Measurements from ENCODE around the gene PLEKHG1. TPM values are rescaled to one million over a fixed set of nuclear protein-coding genes. Genes with fewer than 3 reads are reported as not detected.

Gene PLEKHG1
- total RNA-seq, 2 donors from 2014 or later: 8.4 to 29.3 TPM

DNA sequence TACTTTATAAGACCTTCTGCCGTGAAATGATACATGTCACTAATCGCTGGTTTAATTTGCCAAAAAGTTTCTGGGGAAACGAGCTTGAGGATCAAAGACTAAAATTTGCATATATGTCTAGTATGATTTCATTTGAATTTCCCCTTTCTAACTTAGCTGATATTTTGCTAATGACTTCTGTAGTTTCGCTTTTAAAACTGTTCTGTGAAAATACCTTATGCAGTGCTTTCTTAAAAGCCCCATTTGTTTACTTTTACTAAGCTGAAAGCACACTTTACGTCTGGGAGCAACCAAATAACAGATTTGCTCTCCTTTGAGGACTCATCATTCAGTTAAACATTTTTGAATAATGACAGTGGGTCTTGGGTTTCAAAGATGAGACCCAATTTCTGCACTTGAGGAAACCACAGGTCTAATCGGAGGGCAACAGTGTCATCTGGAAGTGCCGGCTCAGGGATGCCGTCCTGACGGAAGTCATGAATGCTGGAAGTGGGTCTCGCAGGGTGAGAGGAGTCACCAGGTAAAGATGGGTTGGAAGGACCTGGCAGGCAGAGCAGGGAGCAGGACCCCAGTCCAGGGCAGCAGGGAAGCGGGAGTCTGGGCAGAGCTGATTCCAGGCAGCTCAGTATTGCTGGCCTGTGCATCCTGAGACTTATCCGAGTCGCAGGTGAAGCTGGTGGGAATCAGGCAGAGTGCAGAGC, 33.2 kb downstream of the PLEKHG1 start:
- ATAC-seq (ENCODE audit: insufficient number of reproducible peaks, low FRiP score, low read depth): no peak
- no peaks in the 10 kb centered on the region for H3K36me3 ChIP-seq
- H3K27me3 ChIP-seq (replicated peaks; ENCODE audit: insufficient read depth): no peaks in the 10 kb centered on the region
- H3K27ac ChIP-seq: no peak overlapping the region
- H3K4me1 ChIP-seq (ENCODE audit: control insufficient read depth in 1 of 2, low read depth in 2 of 2): peaks cover 10 to 59% of the 10 kb centered on the region in 2 donors
- no peak for DNase-seq (ENCODE audit: low spot score)
- TF ChIP-seq, protein P1, sequence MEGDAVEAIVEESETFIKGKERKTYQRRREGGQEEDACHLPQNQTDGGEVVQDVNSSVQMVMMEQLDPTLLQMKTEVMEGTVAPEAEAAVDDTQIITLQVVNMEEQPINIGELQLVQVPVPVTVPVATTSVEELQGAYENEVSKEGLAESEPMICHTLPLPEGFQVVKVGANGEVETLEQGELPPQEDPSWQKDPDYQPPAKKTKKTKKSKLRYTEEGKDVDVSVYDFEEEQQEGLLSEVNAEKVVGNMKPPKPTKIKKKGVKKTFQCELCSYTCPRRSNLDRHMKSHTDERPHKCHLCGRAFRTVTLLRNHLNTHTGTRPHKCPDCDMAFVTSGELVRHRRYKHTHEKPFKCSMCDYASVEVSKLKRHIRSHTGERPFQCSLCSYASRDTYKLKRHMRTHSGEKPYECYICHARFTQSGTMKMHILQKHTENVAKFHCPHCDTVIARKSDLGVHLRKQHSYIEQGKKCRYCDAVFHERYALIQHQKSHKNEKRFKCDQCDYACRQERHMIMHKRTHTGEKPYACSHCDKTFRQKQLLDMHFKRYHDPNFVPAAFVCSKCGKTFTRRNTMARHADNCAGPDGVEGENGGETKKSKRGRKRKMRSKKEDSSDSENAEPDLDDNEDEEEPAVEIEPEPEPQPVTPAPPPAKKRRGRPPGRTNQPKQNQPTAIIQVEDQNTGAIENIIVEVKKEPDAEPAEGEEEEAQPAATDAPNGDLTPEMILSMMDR (IDR thresholded peaks at IDR 0.05): no peak
- H3K9me3 ChIP-seq: no peaks in the 10 kb centered on the region
- H3K4me3 ChIP-seq: peak overlapping the region; percentile 55

GRCh38 chr6:150633486-150633834, 33.8 kb downstream of the PLEKHG1 start:
- Histone ChIP-seq H3K4me3 (peak overlapping the region; percentile 55), H3K27me3 (replicated peaks; ENCODE audit: insufficient read depth) (no peaks in the 10 kb centered on the region), H3K36me3 (no peaks in the 10 kb centered on the region), H3K27ac (no peak overlapping the region), H3K9me3 (no peaks in the 10 kb centered on the region), H3K4me1 (ENCODE audit: control insufficient read depth in 1 of 2, low read depth in 2 of 2) (peaks cover 9 to 54% of the 10 kb centered on the region in 2 donors)
- DNase-seq (ENCODE audit: low spot score) (no peak), ATAC-seq (ENCODE audit: insufficient number of reproducible peaks, low FRiP score, low read depth) (no peak)
- TF ChIP-seq, protein P1 (IDR thresholded peaks at IDR 0.05): no peak

- H3K9me3 ChIP-seq: no peaks in the 10 kb centered on the region
- H3K4me3 ChIP-seq: no peak overlapping the region
- no peaks in the 10 kb centered on the region for H3K27me3 ChIP-seq (replicated peaks; ENCODE audit: insufficient read depth)
- TF ChIP-seq, protein P1 (IDR thresholded peaks at IDR 0.05): no peak
- no peak overlapping the region for H3K27ac ChIP-seq
- ATAC-seq (ENCODE audit: insufficient number of reproducible peaks, low FRiP score, low read depth) (no peak), DNase-seq (ENCODE audit: low spot score) (no peak)
- H3K36me3 ChIP-seq: no peaks in the 10 kb centered on the region
- H3K4me1 ChIP-seq (ENCODE audit: control insufficient read depth in 1 of 2, low read depth in 2 of 2): peaks cover 9 to 53% of the 10 kb centered on the region in 2 donors
These were observed 34.7 kb downstream of the PLEKHG1 start for GRCh38 chr6:150634176-150634963.

GRCh38 chr6:150634964-150635292, 35.2 kb downstream of the PLEKHG1 start:
- no peaks in the 10 kb centered on the region for H3K27me3 ChIP-seq (replicated peaks; ENCODE audit: insufficient read depth)
- DNase-seq (ENCODE audit: low spot score) (no peak), ATAC-seq (ENCODE audit: insufficient number of reproducible peaks, low FRiP score, low read depth) (no peak)
- H3K4me1 ChIP-seq (ENCODE audit: control insufficient read depth in 1 of 2, low read depth in 2 of 2): peaks cover 9 to 53% of the 10 kb centered on the region in 2 donors
- TF ChIP-seq, protein P1 (IDR thresholded peaks at IDR 0.05): no peak
- no peaks in the 10 kb centered on the region for H3K9me3 ChIP-seq
- no peak overlapping the region for H3K27ac ChIP-seq
- H3K4me3 ChIP-seq: no peak overlapping the region
- H3K36me3 ChIP-seq: no peaks in the 10 kb centered on the region

- no peak for ATAC-seq (ENCODE audit: insufficient number of reproducible peaks, low FRiP score, low read depth)
- Histone ChIP-seq H3K27me3 (replicated peaks; ENCODE audit: insufficient read depth) (no peaks in the 10 kb centered on the region), H3K36me3 (no peaks in the 10 kb centered on the region), H3K9me3 (no peaks in the 10 kb centered on the region), H3K4me3 (no peak overlapping the region), H3K4me1 (ENCODE audit: control insufficient read depth in 1 of 2, low read depth in 2 of 2) (peaks cover 9 to 50% of the 10 kb centered on the region in 2 donors), H3K27ac (no peak overlapping the region)
- DNase-seq (ENCODE audit: low spot score): no peak
- TF ChIP-seq, protein P1 (IDR thresholded peaks at IDR 0.05): no peak
These were observed 36.3 kb downstream of the PLEKHG1 start for GRCh38 chr6:150635906-150636514.

Measured in thoracic aorta (tissue), 2 donors.